ENCODE measurements around the gene APBB1IP.
A peak's percentile ranks its signal among the peaks of the same experiment; 100 is the strongest.
"Not testable (repeated sequence)": the region's sequence is repeated elsewhere in the genome, so short reads cannot be mapped to it uniquely, and the experiment has no call there.

The APBB1IP gene

DNA sequence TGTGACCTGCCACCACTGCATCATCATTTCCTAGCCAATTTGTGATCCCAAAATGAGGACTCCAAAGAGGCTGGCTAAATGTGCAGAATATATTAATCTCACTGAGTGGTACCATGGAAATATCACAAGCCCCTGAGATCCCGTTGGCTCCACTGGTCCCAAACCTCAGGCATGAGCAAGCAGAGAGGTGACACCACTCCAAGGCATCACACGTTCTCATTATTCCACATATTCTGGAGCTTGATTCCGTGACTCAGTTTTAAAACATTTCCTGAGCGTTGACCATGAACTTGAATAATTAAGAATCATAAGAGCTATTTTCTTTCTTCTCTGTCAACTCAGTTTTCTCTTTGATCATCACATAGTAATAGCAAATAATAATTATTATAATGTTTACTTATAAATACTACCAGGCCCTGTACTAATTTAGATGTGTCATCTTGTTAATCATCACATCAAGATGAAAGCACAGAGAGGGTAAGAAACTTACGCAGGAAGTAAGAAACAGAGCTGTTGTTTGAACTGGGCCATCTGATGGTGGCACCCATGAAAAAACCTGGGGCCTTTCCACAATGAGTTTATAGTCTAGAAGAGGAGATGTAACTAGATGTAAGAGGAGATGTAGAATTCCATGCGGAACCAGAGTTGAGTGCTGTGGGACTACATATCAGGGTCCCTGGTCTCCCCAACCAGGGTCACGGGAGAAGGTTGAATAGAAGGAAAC, 3.5 kb downstream of the APBB1IP start:
- no peak for DNase-seq

DNA sequence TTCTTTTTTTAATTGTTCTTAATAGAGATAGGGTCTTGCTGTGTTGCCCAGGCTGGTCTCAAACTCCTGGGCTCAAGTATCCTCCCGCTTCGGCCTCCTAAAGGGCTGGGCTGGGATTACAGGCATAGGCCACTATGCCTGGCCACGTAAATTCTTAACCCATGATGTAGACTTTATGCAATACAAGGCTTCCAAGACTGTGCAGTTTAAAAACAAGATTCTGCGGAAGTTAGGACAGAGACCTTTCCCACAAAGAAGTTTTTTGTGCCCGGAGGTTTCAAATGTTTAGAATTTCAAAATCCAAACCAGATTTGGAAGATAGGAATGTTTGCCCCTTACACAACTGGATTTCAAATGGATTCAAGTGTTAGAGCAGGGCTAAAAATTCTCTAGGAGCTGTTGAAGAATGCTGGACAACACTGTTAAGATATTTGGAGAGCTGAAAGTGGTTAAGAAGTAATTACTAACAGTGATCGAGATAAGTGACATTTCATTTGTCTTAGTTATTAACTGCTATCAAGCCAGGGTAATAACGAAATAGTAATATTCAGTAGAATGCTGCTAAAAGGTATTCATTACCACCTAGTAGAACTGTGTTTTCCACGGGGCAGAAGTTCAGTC, 7.4 kb downstream of the APBB1IP start:
- peak in 1 of 2 donors; percentile 10 for DNase-seq

DNA sequence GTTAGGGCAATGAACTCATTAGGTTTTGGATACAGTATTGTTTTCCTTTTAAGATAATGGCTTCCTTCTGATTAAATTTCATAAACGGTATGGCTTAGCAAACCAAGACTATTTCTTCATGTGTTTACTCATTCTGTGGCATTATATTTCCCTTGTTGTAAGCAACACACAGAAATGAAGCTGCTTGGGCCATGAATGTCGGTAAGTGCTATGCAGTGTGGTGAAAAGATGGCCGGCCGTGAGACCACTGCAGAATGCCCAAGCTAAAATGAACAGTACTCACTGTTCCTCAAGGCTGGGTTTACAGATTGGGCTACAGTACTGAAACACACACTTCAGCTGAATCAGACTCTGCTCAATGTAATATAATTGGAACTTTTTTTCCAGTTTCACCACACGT, 8.1 kb downstream of the APBB1IP start:
- DNase-seq, result no peak

DNA sequence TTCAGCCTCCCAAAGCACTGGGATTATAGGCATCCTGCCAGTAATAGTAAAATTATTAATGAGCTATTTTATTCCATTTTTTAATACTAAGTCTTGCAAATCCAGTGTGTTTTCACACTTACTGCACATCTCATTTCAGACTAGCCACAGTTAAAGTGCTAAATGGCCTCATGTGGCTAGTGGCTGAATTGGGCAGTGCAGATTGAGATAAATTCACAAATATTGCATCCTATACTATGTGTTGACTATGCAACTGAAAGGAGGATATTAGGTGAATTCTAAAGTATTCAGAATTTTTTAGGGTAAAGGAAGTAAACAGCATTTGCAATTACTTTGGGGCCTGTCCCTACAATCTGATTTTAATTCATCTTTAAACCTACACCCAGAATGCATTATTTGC, 10.2 kb downstream of the APBB1IP start:
- DNase-seq, result no peak

DNA sequence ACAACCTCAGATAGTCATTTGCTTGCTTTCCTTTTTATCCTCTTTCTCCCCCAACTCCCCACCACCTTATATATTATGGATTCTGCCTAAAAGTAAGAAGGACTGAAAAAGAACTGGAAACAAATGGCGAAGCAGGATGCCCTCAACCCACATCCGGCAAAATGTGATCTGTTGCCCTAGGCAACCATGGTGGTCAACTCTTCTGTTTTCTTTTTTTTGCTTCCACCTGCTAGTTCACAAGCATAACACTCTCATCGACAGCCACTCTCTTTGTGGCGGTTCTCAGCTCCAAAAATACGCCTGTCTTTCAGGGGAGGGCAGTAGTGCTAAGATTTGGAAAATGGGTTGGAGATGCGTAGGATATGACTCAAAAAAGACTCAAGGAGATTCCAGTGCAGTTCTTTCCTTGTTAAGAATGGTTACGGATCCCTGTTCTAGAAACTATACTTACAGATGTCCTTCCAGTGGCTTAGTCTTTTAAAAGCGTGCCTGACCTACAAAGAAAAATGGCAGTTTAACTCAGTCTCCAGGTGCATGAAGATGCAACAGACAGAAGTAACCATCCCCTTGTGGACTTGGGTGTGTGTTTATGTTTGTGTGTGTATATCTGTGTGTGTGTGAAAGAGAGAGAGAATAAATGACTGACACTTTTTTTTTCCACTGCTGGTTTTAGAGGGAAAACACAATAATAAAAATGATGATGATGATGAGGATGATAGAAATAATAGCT, 10.7 kb downstream of the APBB1IP start:
- DNase-seq, result no peak

DNA sequence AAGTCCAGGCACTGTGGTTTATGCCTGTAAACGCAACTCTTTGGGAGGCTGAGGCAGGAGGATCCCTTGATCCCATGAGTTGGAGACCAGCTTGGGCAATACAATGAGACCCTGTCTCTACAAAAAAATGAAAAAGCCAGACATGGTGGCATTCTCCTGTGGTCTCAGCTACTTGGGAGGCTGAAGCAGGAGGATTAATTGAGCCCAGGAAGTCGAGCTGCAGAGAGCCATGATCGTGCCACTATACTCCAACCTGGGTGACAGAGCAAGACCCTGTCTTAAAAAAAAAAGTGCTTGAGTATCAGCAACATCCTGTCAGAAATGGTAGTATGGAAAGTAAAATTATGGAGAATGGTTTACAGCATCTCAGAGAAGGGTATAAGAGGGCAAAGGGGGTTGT, 11.6 kb downstream of the APBB1IP start:
- no peak for DNase-seq

DNA sequence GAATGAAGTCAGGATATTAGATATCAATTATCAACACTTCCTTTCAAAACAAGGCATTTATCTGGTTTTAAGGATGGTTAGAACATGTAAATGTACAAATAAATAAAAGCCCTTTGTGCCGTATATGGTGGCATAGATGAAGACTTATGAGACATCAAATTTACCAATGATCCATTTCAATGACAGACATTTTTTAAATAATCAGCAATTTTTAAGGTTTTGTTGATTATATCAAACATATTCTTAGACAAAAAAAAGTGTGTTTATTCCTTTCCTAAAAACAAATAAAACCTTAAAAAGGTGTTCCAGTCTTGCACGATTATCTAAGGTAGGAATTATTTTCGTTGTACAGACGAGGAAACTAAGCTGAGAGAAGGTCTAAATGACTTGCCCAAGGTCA, 13.8 kb downstream of the APBB1IP start:
- DNase-seq, result no peak

DNA sequence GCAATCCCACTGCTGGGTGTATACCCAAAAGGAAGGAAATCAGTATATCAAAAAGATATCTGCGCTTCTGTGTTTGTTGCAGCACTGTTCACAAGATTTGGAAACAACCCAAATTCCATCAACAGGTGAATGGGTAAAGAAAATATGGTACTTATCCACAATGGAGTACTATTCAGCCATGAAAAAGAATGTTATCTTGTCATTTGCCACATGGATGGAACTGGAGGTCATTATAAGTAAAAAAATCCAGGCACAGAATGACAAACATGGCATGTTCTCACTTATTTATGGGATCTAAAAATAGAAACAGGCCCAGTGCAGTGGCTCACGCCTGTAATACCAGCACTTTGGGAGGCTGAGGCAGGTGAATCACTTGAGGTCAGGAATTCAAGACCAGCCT, 15.7 kb downstream of the APBB1IP start:
- no peak for DNase-seq

DNA sequence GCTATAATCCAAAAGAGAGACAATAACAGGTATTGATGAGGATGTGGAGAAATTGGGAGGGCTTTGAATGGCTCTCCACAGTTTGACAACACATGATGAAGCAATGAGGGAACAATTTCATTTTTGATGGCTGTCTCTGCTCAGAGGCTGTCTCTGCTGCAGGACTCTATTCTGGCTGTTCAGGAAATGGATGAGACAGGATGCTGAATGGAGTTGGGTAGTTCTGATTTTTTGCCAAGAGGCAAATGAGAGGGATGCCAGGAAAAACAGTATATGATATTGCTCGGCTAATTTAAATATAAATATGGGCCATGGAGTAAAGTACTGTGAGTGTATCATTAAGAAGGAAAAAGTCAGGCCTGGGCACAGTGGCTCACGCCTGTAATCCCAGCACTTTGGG, 16.8 kb downstream of the APBB1IP start:
- DNase-seq, result no peak

DNA sequence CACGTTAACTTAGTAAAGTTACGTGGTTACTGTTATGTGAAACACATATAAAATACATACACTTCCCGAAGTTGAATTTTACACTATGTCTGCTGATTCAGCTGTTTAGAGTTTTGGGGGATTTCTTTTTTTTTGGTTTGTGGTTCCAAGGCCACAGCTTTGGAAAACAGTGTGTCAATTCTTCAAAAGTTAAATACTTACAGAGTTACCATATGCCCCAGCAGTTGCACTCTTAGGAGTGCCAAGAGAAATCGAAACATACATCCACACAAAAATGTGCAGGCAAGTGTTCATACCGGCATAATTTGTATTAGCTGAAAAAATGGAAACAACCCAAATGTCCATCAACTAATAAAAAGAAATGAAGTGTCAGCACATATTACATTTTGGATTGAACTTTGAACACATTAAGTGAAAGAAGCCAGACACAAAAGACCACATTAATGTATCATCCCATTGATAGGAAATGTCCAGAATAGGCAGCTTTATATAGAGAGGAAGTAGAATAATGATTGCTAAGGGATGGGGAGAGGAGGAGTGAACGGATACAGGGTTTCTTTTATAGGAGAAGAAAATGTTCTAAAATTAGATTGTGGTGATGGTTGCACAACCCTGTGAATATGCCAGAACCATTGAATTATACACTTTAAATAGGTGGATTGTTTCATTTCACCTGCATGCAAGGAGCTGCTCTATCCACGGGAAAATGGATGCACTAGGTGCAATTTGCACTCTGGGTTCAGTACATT, 17.6 kb downstream of the APBB1IP start:
- DNase-seq, result no peak

DNA sequence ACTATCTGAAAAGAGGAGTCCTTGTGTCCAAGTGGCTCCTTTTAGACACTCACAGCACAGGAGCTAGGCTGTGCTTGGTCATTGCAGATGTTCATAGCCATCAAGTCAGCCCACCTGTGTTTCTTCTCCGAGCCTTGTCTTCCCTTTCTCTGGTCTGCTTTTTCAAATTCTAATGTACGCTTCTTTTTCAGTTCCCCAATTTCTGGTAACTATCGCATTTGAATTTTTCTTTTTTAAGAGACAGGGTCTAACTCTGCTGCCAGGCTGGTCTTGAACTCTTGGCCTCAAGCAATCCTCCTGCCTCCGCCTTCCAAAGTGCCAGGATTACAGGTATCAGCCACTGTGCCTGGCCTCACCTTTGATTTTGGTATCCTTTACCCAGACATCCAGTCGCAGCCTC, 18.9 kb downstream of the APBB1IP start:
- no peak for DNase-seq

DNA sequence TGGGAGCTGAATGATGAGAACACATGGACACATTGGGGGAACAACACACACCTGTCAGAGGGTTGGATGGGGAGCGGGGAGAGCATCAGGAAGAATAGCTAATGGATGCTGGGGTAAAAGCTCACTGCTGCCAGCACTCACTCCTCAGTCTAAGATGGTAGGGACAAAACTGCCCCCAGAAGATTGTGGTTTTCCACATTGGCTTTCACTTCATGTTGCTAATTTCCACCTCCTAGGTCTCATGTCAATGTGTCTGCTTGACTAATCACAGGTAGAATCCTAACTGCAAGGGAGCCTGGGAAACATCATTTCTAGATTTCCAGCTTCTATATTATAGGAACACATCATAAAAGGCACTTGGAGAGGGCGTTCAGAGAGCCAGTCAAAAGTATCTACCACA, 22.6 kb downstream of the APBB1IP start:
- DNase-seq, result no peak

DNA sequence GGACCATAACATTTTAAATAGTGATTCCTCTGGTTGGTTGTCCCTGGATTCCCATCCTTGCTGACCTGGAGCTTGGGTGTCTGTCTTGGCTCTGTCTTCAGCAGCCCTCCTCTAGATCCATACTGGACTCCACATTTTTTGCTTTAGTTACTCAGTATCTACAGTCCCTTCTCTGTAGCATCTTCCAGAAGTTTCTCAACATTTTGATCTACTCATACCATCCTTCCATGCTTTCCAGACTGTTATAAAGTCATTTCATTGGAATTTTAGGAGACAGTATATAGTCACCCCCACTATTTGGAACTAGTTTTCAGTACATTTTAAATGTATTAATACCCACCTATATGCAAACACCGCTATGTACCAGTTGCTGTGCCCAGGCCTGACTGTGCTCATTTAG, 25.8 kb downstream of the APBB1IP start:
- DNase-seq, result no peak

DNA sequence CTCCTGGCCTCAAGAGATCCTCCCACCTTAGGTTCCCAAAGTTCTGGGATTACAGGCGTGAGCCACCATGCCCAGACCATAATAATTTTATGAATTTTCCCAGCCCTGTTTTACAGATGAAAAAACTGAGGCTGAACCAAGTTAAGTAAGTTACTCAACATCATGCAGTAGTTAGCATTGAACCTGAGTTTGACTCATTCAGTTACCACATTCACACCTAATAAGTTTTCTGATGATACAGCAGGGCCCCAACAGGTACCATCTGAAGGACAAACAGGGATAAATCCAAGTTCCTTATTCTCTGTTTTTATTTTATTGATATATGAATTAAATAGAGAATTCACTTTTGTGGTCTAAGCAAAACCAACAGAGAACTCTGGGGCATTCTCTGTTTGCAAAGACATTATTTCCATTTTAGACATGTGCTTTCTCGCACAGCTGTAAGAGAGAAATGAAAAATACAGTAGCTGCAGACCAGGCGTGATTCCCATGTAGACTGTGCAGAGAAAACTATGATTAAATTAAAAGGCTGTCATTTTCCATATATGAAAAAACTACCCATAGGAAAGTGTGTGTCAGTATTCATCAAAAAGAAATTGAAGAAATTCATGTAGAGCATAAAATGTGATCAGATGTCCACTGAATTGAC, 26.6 kb downstream of the APBB1IP start:
- no peak for DNase-seq

DNA sequence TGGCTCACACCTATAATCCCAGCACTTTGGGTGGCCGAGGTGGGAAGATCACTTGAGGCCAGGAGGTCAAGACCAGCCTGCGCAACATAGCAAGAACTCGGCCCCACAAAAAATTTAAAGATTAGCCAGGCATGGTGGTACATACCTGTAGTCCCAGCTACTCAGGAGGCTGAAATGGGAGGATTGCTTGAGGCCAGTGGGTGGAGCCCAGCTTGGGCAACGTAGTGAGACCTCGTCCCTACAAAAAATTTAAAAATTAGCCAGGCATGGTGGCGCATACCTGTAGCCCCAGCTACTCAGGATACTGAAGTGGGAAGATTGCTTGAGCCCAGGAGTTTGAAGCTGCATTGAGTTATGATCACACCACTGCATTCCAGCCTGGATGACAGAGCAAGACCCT, 28.4 kb downstream of the APBB1IP start:
- not testable (repeated sequence) for DNase-seq

DNA sequence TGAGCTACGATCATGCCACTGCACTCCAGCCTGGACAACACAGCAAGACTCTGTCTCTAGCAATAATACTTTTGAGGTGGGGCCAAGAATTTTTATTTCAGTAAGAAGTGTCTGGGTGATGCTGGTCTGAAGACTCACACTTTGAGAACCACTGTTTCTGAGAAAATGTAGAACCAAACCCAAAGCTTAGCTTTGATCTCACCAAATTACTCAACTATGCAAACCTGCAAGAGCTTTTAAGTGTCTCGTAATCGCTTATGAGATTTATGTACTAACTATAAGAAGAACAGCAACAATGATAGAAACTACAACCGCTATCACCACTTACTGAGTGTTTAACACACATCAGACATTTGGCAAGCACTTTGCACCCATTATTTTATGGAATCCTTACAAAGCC, 29.5 kb downstream of the APBB1IP start:
- DNase-seq, result no peak

DNA sequence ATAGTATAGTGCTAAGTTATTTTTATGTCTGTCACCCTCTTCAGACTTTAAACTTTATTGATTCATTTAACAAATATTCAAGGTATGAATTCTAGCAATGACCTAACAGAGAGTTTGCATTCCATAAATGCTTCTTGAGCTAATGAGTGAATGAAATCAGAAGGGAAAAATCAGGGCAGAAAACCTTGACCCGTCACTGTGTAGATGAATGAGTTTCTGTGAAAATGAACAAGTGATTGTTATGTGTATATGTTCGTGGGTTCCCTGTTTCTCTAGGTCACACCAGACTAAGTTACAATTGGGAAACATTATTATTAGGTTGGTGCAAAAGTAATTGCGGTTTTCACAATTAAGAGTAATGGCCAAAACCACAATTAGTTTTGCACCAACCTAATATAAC, 30.1 kb downstream of the APBB1IP start:
- no peak for DNase-seq

DNA sequence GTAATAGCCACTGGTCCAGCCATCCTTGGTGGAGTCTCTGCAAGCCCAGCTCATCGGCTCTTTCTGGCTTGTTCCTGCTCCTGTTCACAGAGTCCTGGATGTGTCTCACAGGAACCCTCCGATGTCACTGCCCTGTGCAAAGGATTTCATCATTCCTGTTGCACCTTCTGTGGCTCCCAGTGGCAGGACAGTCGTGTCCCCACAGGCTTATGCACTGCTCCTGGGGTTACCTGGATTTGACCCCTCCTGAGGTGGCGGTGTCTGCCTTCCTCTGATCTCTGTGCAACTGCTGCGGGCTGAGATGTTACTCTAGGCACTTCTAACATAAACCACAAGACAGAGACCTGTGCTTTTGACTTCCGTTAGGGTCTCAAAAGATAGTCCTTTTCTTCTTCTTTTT, 30.6 kb downstream of the APBB1IP start:
- no peak for DNase-seq

DNA sequence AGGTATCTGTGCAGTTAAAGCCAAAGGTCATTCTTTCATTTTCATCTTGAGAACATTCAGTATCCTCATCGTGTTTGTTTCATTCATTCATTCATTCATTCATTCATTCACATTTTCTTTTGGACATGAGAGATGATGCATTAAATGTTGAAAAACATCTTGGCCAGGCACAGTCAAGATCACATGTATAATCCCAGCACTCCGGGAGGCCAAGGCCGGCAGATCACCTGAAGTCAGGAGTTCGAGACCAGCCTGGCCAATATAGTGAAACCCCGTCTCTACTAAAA, 34.3 kb downstream of the APBB1IP start:
- DNase-seq, result no peak

DNA sequence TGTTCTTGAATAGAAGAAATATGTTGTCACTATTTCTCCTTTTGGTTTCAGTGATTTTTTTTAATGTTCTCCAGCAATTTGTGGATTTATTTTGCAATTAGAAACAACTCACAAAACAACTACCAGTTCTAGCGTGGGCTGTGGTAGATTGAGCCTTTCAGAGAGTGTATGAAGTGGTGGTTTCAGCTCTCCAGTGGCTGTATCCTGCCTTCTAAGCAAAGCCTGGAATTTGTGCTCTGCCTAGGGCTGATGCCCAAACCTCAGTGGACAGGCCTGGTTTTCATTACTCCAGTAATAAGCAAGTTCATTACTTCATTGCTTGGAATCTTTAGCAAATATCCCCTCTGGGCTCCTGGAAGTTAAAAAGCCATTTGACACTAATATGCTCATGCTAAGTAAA, 35.9 kb downstream of the APBB1IP start:
- peak in 1 of 2 donors; percentile 31 for DNase-seq

DNA sequence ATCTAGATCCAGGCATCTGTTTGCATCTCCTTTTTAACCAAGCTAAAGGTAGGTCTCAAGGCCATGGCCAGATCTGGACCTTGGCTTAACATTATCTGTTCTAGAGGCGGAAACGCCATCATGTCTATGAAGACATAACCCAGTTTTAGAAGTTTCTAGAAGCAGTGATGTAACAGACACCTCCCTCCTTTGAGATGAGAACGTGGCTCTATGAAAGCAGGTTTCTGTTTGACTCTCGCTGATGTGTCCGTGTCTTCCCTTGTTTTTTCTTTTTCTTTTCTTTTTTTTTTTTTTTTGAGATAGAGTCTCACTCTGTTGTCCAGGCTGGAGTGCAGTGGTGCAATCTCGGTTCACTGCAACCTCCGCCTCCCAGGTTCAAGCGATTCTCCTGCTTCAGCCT, 36.7 kb downstream of the APBB1IP start:
- DNase-seq, result not testable (repeated sequence)

DNA sequence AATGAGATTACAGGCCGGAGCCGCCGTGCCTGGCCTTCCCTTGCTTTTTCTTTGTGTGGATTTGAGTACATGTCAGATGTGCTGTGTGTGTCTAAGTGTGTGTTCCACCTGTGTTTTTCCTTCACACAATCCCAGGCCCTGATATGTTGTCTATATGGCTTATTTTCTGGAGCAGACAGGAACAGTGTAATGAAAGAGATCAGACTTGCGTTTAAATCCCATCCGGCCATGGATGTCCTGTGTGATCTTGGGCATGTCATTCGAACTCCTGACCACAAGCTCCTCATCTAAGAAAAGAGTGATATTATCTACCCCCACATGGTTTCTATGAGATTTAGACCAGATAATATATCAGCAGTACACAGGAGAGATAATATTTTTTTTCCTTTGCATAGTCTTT, 37.2 kb downstream of the APBB1IP start:
- DNase-seq, result no peak

DNA sequence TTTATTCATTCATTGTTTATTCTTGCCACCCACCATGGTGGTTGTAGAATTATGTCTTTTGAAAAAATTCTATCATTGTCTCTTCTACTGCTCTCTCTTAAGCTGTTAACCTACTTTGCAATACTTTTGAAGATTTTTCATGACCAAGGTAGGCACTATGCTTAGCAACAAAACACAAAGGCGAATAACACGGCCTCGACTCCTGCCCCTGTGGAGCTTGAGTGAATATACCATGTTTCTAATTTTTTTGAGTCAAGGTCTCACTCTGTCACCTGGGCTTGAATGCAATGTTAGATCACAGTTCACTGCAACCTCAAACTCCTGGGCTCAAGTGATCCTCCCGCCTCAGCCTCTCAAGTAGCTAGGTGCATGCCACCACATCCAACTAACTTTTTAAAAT, 39.4 kb downstream of the APBB1IP start:
- no peak for DNase-seq

Measured in inflammatory macrophage treated with lipopolysaccharide for 1 hour (primary cell).